CD4-positive, alpha-beta memory T cell (primary cell): ENCODE measurements around the gene WHRN. TPM values are rescaled to one million over a fixed set of nuclear protein-coding genes. Genes with fewer than 3 reads are reported as not detected.

Experiments
- CTCF ChIA-PET: fragments of 350-600 bp; sonication (Branson Sonifier 250); formaldehyde crosslinking; loops from one replicate; lab custom pipeline; 2021; ENCODE audit warnings: inconsistent platforms; ENCODE audit not compliant: partially characterized antibody; lab: Charles Lee
- POLR2A ChIA-PET: fragments of 350-600 bp; sonication (Branson Sonifier 250); formaldehyde crosslinking; loops from one replicate; lab custom pipeline; 2021; ENCODE audit not compliant: partially characterized antibody; lab: Charles Lee
- DNase-seq, 5 donors: peaks; one replicate each; pipeline versions ENCODE4 v3.0.0 to v3.0.0-alpha.2; 2020 to 2022; ENCODE audit warnings: mixed read lengths in 1 of 5
- H3K27ac ChIP-seq: one replicate; pipeline ENCODE4 v1.7.0; 2013; ENCODE audit warnings: low read depth, low read length
- H3K27me3 ChIP-seq: 2 replicates; pipeline ENCODE4 v1.7.0; 2013; ENCODE audit warnings: mild to moderate bottlenecking, low read length, moderate library complexity; ENCODE audit not compliant: insufficient read depth
- H3K36me3 ChIP-seq: 2 replicates; pipeline ENCODE4 v1.7.0; 2013; ENCODE audit warnings: mild to moderate bottlenecking, low read length, moderate library complexity; ENCODE audit not compliant: insufficient read depth
- H3K4me1 ChIP-seq: 2 replicates; pipeline ENCODE4 v1.7.0; 2013; ENCODE audit warnings: mild to moderate bottlenecking, low read length, moderate library complexity; ENCODE audit not compliant: insufficient read depth
- H3K4me3 ChIP-seq, 2 donors: one replicate each; pipeline ENCODE4 v1.7.0; 2013; ENCODE audit warnings: low read length in 2 of 2, mild to moderate bottlenecking in 1 of 2
- H3K9me3 ChIP-seq, 2 donors: one replicate each; pipeline ENCODE4 v1.7.0; 2013; ENCODE audit warnings: low read length in 2 of 2, control low read depth in 1 of 2; ENCODE audit not compliant: control insufficient read depth in 1 of 2
- H3K27ac Mint-ChIP-seq, 7 donors: one replicate each; pipeline ENCODE4 v1.8.0; 2020 to 2021; ENCODE audit warnings: mixed read lengths in 7 of 7, mild to moderate bottlenecking in 6 of 7, inconsistent platforms in 3 of 7, moderate library complexity in 3 of 7
- H3K27me3 Mint-ChIP-seq, 2 donors: one replicate each; pipeline ENCODE4 v1.8.0; 2020 to 2021; ENCODE audit warnings: mixed read lengths in 2 of 2
- H3K36me3 Mint-ChIP-seq, 2 donors: one replicate each; pipeline ENCODE4 v1.8.0; 2020 to 2021; ENCODE audit warnings: mixed read lengths in 2 of 2, inconsistent platforms in 1 of 2, mild to moderate bottlenecking in 1 of 2
- H3K4me1 Mint-ChIP-seq, 4 donors: one replicate each; pipeline ENCODE4 v1.8.0; 2020 to 2021; ENCODE audit warnings: mixed read lengths in 4 of 4, mild to moderate bottlenecking in 1 of 4
- H3K4me3 Mint-ChIP-seq, 8 donors: one replicate each; pipeline ENCODE4 v1.8.0; 2020 to 2021; ENCODE audit warnings: mixed read lengths in 8 of 8, mild to moderate bottlenecking in 7 of 8, moderate library complexity in 6 of 8, inconsistent platforms in 3 of 8
- H3K9me3 Mint-ChIP-seq, 8 donors: one replicate each; pipeline ENCODE4 v1.8.0; 2020 to 2021; ENCODE audit warnings: mixed read lengths in 8 of 8, mild to moderate bottlenecking in 5 of 8, inconsistent platforms in 3 of 8, moderate library complexity in 1 of 8
- intact Hi-C: fragments of 100-400 bp; cut with micrococcal nuclease; formaldehyde crosslinking; loops from one replicate; pipeline ENCODE4 v1.15.1; 2023
- polyA plus RNA-seq, 2 donors: library from polyadenylated mRNA; unstranded; fragments of 300-500 nt; fragmentation: Illumina TruSeq; gene quantifications; one replicate each; pipeline ENCODE4 v1.2.3, GENCODE V29; 2021
- total RNA-seq, 2 experiments: library from RNA; stranded (reverse); gene quantifications; one replicate each; pipeline ENCODE4 v1.2.3, GENCODE V29; 2021

Gene WHRN
- total and polyA plus RNA-seq, 4 experiments from 2014 or later: 0.24 to 10.1 (median 5.0) TPM

- H3K4me1 Mint-ChIP-seq: peaks cover 14 to 39% (median 20%) of the 10 kb centered on the region in 4 donors
- Histone ChIP-seq H3K27me3 (no peaks in the 10 kb centered on the region), H3K9me3 (no peaks in the 10 kb centered on the region), H3K36me3 (no peaks in the 10 kb centered on the region), H3K27ac (no peak overlapping the region), H3K4me1 (peaks cover 14% of the 10 kb centered on the region), H3K4me3 (no peak overlapping the region)
- no peaks in the 10 kb centered on the region for H3K27me3 Mint-ChIP-seq
- intact Hi-C loops: no loop called here
- DNase-seq: no peak
- H3K36me3 Mint-ChIP-seq: no peaks in the 10 kb centered on the region
- no peaks in the 10 kb centered on the region for H3K9me3 Mint-ChIP-seq
- H3K4me3 Mint-ChIP-seq: no peak overlapping the region
- H3K27ac Mint-ChIP-seq: peak overlapping the region in 3 of 7 donors; percentile 10 to 49 (median 35)
- POLR2A ChIA-PET: interaction anchor here (1.6 to 2.3 kb wide), 6 partner anchors 13 to 167 kb away, joined by 4 to 15 read pairs (median 6); partner anchors contain the start of genes ATP6V1G1 and WHRN
- CTCF ChIA-PET: interaction anchor here (0.6 to 7.4 kb wide), 19 partner anchors 9 to 175 kb away, joined by 3 to 142 read pairs (median 5); no protein-coding TSS in a partner anchor
These were observed 18.9 kb downstream of the WHRN start for GRCh38 chr9:114486205-114486963.

- CTCF ChIA-PET: interaction anchor here (0.7 to 7.4 kb wide), 8 partner anchors 11 to 169 kb away, joined by 3 to 142 read pairs (median 11); no protein-coding TSS in a partner anchor
- H3K36me3 Mint-ChIP-seq: no peaks in the 10 kb centered on the region
- H3K9me3 Mint-ChIP-seq: no peaks in the 10 kb centered on the region
- no peaks in the 10 kb centered on the region for H3K27me3 Mint-ChIP-seq
- no peak overlapping the region for H3K4me3 ChIP-seq
- peaks cover 13 to 47% (median 20%) of the 10 kb centered on the region in 4 donors for H3K4me1 Mint-ChIP-seq
- peak overlapping the region; percentile 3 to 91 (median 37) for H3K27ac Mint-ChIP-seq
- H3K4me1 ChIP-seq: peaks cover 14% of the 10 kb centered on the region
- H3K4me3 Mint-ChIP-seq: peak overlapping the region in 5 of 8 donors; percentile 4 to 58 (median 8)
- H3K27ac ChIP-seq: no peak overlapping the region
- peak in 3 of 5 donors; percentile 27 to 74 (median 32) for DNase-seq
- H3K36me3 ChIP-seq: no peaks in the 10 kb centered on the region
- no peaks in the 10 kb centered on the region for H3K27me3 ChIP-seq
- no peaks in the 10 kb centered on the region for H3K9me3 ChIP-seq
- intact Hi-C loops: no loop called here
- POLR2A ChIA-PET: interaction anchor here (0.5 to 2.3 kb wide), 5 partner anchors 20 to 169 kb away, joined by 3 to 15 read pairs (median 6); partner anchors contain the start of genes ATP6V1G1 and WHRN
These were observed 20.3 kb downstream of the WHRN start for GRCh38 chr9:114484854-114485443.

GRCh38 chr9:114484215-114484853, 20.9 kb downstream of the WHRN start:
- Histone ChIP-seq H3K4me1 (peaks cover 14% of the 10 kb centered on the region), H3K4me3 (no peak overlapping the region), H3K36me3 (no peaks in the 10 kb centered on the region), H3K9me3 (no peaks in the 10 kb centered on the region), H3K27me3 (no peaks in the 10 kb centered on the region), H3K27ac (no peak overlapping the region)
- Mint-ChIP-seq H3K27me3 (no peaks in the 10 kb centered on the region), H3K36me3 (no peaks in the 10 kb centered on the region), H3K4me3 (peak overlapping the region in 3 of 8 donors; percentile 8 to 58 (median 44)), H3K9me3 (no peaks in the 10 kb centered on the region), H3K4me1 (peaks cover 13 to 47% (median 20%) of the 10 kb centered on the region in 4 donors), H3K27ac (peak overlapping the region; percentile 3 to 91 (median 49))
- intact Hi-C loops: no loop called here
- DNase-seq: no peak
- CTCF ChIA-PET: interaction anchor here (0.8 to 7.4 kb wide), 6 partner anchors 23 to 169 kb away, joined by 3 to 142 read pairs (median 24); no protein-coding TSS in a partner anchor
- POLR2A ChIA-PET: interaction anchor here (0.5 to 2.3 kb wide), 5 partner anchors 21 to 169 kb away, joined by 3 to 15 read pairs (median 6); partner anchors contain the start of genes ATP6V1G1 and WHRN

- Mint-ChIP-seq H3K27ac (peak overlapping the region in 4 of 7 donors; percentile 2 to 54 (median 44)), H3K27me3 (no peaks in the 10 kb centered on the region), H3K4me1 (peaks cover 13 to 47% (median 20%) of the 10 kb centered on the region in 4 donors), H3K4me3 (no peak overlapping the region), H3K9me3 (no peaks in the 10 kb centered on the region), H3K36me3 (no peaks in the 10 kb centered on the region)
- no peak for DNase-seq
- intact Hi-C loops: no loop called here
- Histone ChIP-seq H3K27ac (no peak overlapping the region), H3K9me3 (no peaks in the 10 kb centered on the region), H3K36me3 (no peaks in the 10 kb centered on the region), H3K4me3 (no peak overlapping the region), H3K27me3 (no peaks in the 10 kb centered on the region), H3K4me1 (peaks cover 14% of the 10 kb centered on the region)
- POLR2A ChIA-PET: no interaction called here
- CTCF ChIA-PET: interaction anchor here (3.1 to 7.4 kb wide), 3 partner anchors 24 to 170 kb away, joined by 13 to 142 read pairs (median 35); no protein-coding TSS in a partner anchor
These were observed 21.8 kb downstream of the WHRN start for GRCh38 chr9:114483499-114483898.

- CTCF ChIA-PET: interaction anchor here (7.4 kb wide), 1 partner anchor 171 kb away, joined by 142 read pairs; no protein-coding TSS in a partner anchor
- intact Hi-C loops: no loop called here
- POLR2A ChIA-PET: no interaction called here
- no peaks in the 10 kb centered on the region for H3K36me3 Mint-ChIP-seq
- Histone ChIP-seq H3K27ac (no peak overlapping the region), H3K27me3 (no peaks in the 10 kb centered on the region), H3K4me1 (peaks cover 14% of the 10 kb centered on the region), H3K4me3 (no peak overlapping the region), H3K36me3 (no peaks in the 10 kb centered on the region), H3K9me3 (no peaks in the 10 kb centered on the region)
- no peak overlapping the region for H3K27ac Mint-ChIP-seq
- DNase-seq: no peak
- H3K4me1 Mint-ChIP-seq: peaks cover 13 to 45% (median 20%) of the 10 kb centered on the region in 4 donors
- H3K4me3 Mint-ChIP-seq: no peak overlapping the region
- H3K27me3 Mint-ChIP-seq: no peaks in the 10 kb centered on the region
- H3K9me3 Mint-ChIP-seq: no peaks in the 10 kb centered on the region
These were observed 22.7 kb downstream of the WHRN start for GRCh38 chr9:114482593-114482992.

- Histone ChIP-seq H3K27me3 (no peaks in the 10 kb centered on the region), H3K4me1 (peaks cover 14% of the 10 kb centered on the region), H3K9me3 (no peaks in the 10 kb centered on the region), H3K4me3 (no peak overlapping the region), H3K36me3 (no peaks in the 10 kb centered on the region), H3K27ac (no peak overlapping the region)
- Mint-ChIP-seq H3K27ac (peak overlapping the region in 2 of 7 donors; percentile 55 to 60), H3K36me3 (no peaks in the 10 kb centered on the region), H3K27me3 (no peaks in the 10 kb centered on the region), H3K9me3 (no peaks in the 10 kb centered on the region), H3K4me3 (no peak overlapping the region), H3K4me1 (peaks cover 13 to 41% (median 16%) of the 10 kb centered on the region in 4 donors)
- intact Hi-C loops: no loop called here
- DNase-seq: no peak
- CTCF ChIA-PET: no interaction called here
- POLR2A ChIA-PET: no interaction called here
These were observed 23.5 kb downstream of the WHRN start for GRCh38 chr9:114481789-114482188.
